Astrocyte (in vitro differentiated cells and primary cell): ENCODE measurements around the gene KERA. TPM values are rescaled to one million over a fixed set of nuclear protein-coding genes. Genes with fewer than 3 reads are reported as not detected.
"Not testable (repeated sequence)": the region's sequence is repeated elsewhere in the genome, so short reads cannot be mapped to it uniquely, and the experiment has no call there.

Source experiments
- DNase-seq: peaks from one replicate; pipeline ENCODE4 v3.0.0-alpha.2; 2010; ENCODE audit warnings: low read depth
- FAIRE-seq: peaks from 2 replicates; lab custom pipeline; 2011; peaks lifted over from hg19 to GRCh38; lab: Jason Lieb, UNC
- H2AFZ ChIP-seq: 2 replicates; pipeline ENCODE4 v1.6.0; 2012; ENCODE audit warnings: low read depth, low read length, inconsistent platforms
- H3K27ac ChIP-seq: 2 replicates; pipeline ENCODE4 v1.5.1; 2011; ENCODE audit warnings: low read depth, low read length, inconsistent platforms
- H3K27me3 ChIP-seq: 2 replicates; pipeline ENCODE4 v1.6.0; 2011; ENCODE audit warnings: low read length, inconsistent platforms; ENCODE audit not compliant: insufficient read depth
- H3K36me3 ChIP-seq: 2 replicates; pipeline ENCODE4 v1.5.1; 2011; ENCODE audit warnings: low read length, inconsistent platforms; ENCODE audit not compliant: insufficient read depth
- H3K4me1 ChIP-seq: 2 replicates; pipeline ENCODE4 v1.5.1; 2011; ENCODE audit warnings: low read length, inconsistent platforms; ENCODE audit not compliant: insufficient read depth
- H3K4me2 ChIP-seq: 2 replicates; pipeline ENCODE4 v1.6.0; 2012; ENCODE audit warnings: low read length, inconsistent platforms
- H3K4me3 ChIP-seq: 2 replicates; pipeline ENCODE4 v1.5.1; 2011; ENCODE audit warnings: low read depth, mild to moderate bottlenecking, low read length, inconsistent platforms; ENCODE audit not compliant: insufficient read depth
- H3K79me2 ChIP-seq: 2 replicates; pipeline ENCODE4 v1.6.0; 2012; ENCODE audit warnings: mild to moderate bottlenecking, low read length, inconsistent platforms; ENCODE audit not compliant: insufficient read depth
- H3K9ac ChIP-seq: 2 replicates; pipeline ENCODE4 v1.6.0; 2012; ENCODE audit warnings: mild to moderate bottlenecking, low read length, inconsistent platforms
- H3K9me3 ChIP-seq: 2 replicates; pipeline ENCODE4 v1.5.1; 2012; ENCODE audit warnings: low read depth, mild to moderate bottlenecking, low read length, inconsistent platforms; ENCODE audit not compliant: insufficient read depth
- H4K20me1 ChIP-seq: 2 replicates; pipeline ENCODE4 v1.6.0; 2012; ENCODE audit warnings: low read length, inconsistent platforms; ENCODE audit not compliant: insufficient read depth
- H3K27ac Mint-ChIP-seq: one replicate; pipeline ENCODE4 v1.8.0; 2021; ENCODE audit warnings: mild to moderate bottlenecking, mixed read lengths; ENCODE audit not compliant: unreplicated experiment
- H3K27me3 Mint-ChIP-seq: one replicate; pipeline ENCODE4 v1.8.0; 2021; ENCODE audit warnings: low read depth, mixed read lengths; ENCODE audit not compliant: unreplicated experiment
- H3K36me3 Mint-ChIP-seq: one replicate; pipeline ENCODE4 v1.8.0; 2021; ENCODE audit warnings: low read depth, mixed read lengths; ENCODE audit not compliant: unreplicated experiment
- H3K4me1 Mint-ChIP-seq: one replicate; pipeline ENCODE4 v1.8.0; 2021; ENCODE audit warnings: low read depth, mixed read lengths; ENCODE audit not compliant: unreplicated experiment
- H3K4me3 Mint-ChIP-seq: one replicate; pipeline ENCODE4 v1.8.0; 2021; ENCODE audit warnings: mild to moderate bottlenecking, moderate library complexity, mixed read lengths; ENCODE audit not compliant: unreplicated experiment
- H3K9me3 Mint-ChIP-seq: one replicate; pipeline ENCODE4 v1.8.0; 2021; ENCODE audit warnings: mild to moderate bottlenecking, mixed read lengths; ENCODE audit not compliant: unreplicated experiment
- CTCF ChIP-seq: IDR thresholded peaks from 2 replicates; pipeline ENCODE4 v1.5.1; 2011; ENCODE audit warnings: low read depth, mild to moderate bottlenecking, inconsistent platforms, low read length, moderate library complexity; ENCODE audit not compliant: insufficient read depth
- EZH2 ChIP-seq: IDR thresholded peaks from 2 replicates; pipeline ENCODE4 v1.6.1; 2012; ENCODE audit warnings: mild to moderate bottlenecking, low read length, inconsistent platforms; ENCODE audit not compliant: insufficient read depth
- total RNA-seq: library from RNA; stranded (reverse); gene quantifications from 2 replicates; pipeline ENCODE4 v1.2.1, GENCODE V29; 2021

Gene KERA
- total RNA-seq, 1 donor from 2014 or later: not detected

GRCh38 chr12:91094032-91094662 lies 36.3 kb upstream of the KERA start:
- H3K9ac ChIP-seq: no peak overlapping the region
- Mint-ChIP-seq H3K9me3 (peaks cover 12% of the 10 kb centered on the region), H3K27ac (peak overlapping the region; percentile 35), H3K27me3 (no peaks in the 10 kb centered on the region), H3K4me3 (no peak overlapping the region), H3K4me1 (peaks cover 31% of the 10 kb centered on the region), H3K36me3 (peaks cover 3% of the 10 kb centered on the region)
- H2AFZ ChIP-seq: no peak overlapping the region
- peak; percentile 67 for FAIRE-seq
- H3K36me3 ChIP-seq: no peaks in the 10 kb centered on the region
- peak overlapping the region; percentile 39 for H3K4me2 ChIP-seq
- H3K4me1 ChIP-seq: peaks cover 9% of the 10 kb centered on the region
- H3K79me2 ChIP-seq: no peaks in the 10 kb centered on the region
- no peaks in the 10 kb centered on the region for H3K27me3 ChIP-seq
- no peak overlapping the region for H3K27ac ChIP-seq
- DNase-seq: no peak
- H4K20me1 ChIP-seq: no peaks in the 10 kb centered on the region
- no peak overlapping the region for H3K4me3 ChIP-seq
- TF ChIP-seq CTCF (no peak), EZH2 (no peak)
- no peaks in the 10 kb centered on the region for H3K9me3 ChIP-seq

- Histone ChIP-seq H3K27me3 (no peaks in the 10 kb centered on the region), H3K4me3 (no peak overlapping the region), H3K4me1 (peaks cover 2% of the 10 kb centered on the region), H3K36me3 (no peaks in the 10 kb centered on the region), H3K9me3 (no peaks in the 10 kb centered on the region), H3K79me2 (no peaks in the 10 kb centered on the region), H3K9ac (no peak overlapping the region), H3K27ac (no peak overlapping the region), H4K20me1 (no peaks in the 10 kb centered on the region), H2AFZ (no peak overlapping the region), H3K4me2 (no peak overlapping the region)
- no peak for TF ChIP-seq EZH2
- no peak for TF ChIP-seq CTCF
- Mint-ChIP-seq H3K9me3 (peaks cover 19% of the 10 kb centered on the region), H3K27ac (no peak overlapping the region), H3K36me3 (peaks cover 3% of the 10 kb centered on the region), H3K4me3 (no peak overlapping the region), H3K27me3 (no peaks in the 10 kb centered on the region), H3K4me1 (peaks cover 26% of the 10 kb centered on the region)
- FAIRE-seq (no peak), DNase-seq (no peak)
Measured at GRCh38 chr12:91093341-91093740, 35.5 kb upstream of the KERA start.

GRCh38 chr12:91091916-91092715 lies 34.3 kb upstream of the KERA start:
- H3K4me3 ChIP-seq: no peak overlapping the region
- Mint-ChIP-seq H3K9me3 (peaks cover 28% of the 10 kb centered on the region), H3K27me3 (no peaks in the 10 kb centered on the region), H3K27ac (no peak overlapping the region), H3K4me1 (peaks cover 18% of the 10 kb centered on the region), H3K36me3 (peaks cover 3% of the 10 kb centered on the region), H3K4me3 (no peak overlapping the region)
- no peak overlapping the region for H3K9ac ChIP-seq
- no peak overlapping the region for H2AFZ ChIP-seq
- no peak for FAIRE-seq
- no peaks in the 10 kb centered on the region for H3K4me1 ChIP-seq
- H4K20me1 ChIP-seq: no peaks in the 10 kb centered on the region
- no peaks in the 10 kb centered on the region for H3K36me3 ChIP-seq
- peak; percentile 52 for DNase-seq
- H3K9me3 ChIP-seq: no peaks in the 10 kb centered on the region
- H3K27ac ChIP-seq: no peak overlapping the region
- TF ChIP-seq CTCF (no peak), EZH2 (no peak)
- H3K27me3 ChIP-seq: no peaks in the 10 kb centered on the region
- no peak overlapping the region for H3K4me2 ChIP-seq
- H3K79me2 ChIP-seq: no peaks in the 10 kb centered on the region

GRCh38 chr12:91089953-91090352 lies 32.1 kb upstream of the KERA start:
- H3K9me3 ChIP-seq, H3K36me3 Mint-ChIP-seq, H3K4me1 ChIP-seq, H2AFZ ChIP-seq, H3K27ac ChIP-seq, H3K36me3 ChIP-seq, DNase-seq, H3K4me2 ChIP-seq, H3K4me3 Mint-ChIP-seq, H3K79me2 ChIP-seq, FAIRE-seq, H3K4me3 ChIP-seq, H3K27me3 Mint-ChIP-seq, H3K27me3 ChIP-seq, H4K20me1 ChIP-seq, H3K9ac ChIP-seq, H3K27ac Mint-ChIP-seq: not testable (repeated sequence)
- peaks cover 14% of the 10 kb centered on the region for H3K4me1 Mint-ChIP-seq
- peaks cover 28% of the 10 kb centered on the region for H3K9me3 Mint-ChIP-seq
